CD4-positive, alpha-beta T cell treated with Interleukin-10 for 1 hour (primary cell): Measurements from ENCODE around the gene CERS5.

ENCODE experiments used
- DNase-seq: peaks from one replicate; pipeline ENCODE4 v3.0.0-alpha.2; 2020

The CERS5 gene, protein sequence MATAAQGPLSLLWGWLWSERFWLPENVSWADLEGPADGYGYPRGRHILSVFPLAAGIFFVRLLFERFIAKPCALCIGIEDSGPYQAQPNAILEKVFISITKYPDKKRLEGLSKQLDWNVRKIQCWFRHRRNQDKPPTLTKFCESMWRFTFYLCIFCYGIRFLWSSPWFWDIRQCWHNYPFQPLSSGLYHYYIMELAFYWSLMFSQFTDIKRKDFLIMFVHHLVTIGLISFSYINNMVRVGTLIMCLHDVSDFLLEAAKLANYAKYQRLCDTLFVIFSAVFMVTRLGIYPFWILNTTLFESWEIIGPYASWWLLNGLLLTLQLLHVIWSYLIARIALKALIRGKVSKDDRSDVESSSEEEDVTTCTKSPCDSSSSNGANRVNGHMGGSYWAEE

DNA sequence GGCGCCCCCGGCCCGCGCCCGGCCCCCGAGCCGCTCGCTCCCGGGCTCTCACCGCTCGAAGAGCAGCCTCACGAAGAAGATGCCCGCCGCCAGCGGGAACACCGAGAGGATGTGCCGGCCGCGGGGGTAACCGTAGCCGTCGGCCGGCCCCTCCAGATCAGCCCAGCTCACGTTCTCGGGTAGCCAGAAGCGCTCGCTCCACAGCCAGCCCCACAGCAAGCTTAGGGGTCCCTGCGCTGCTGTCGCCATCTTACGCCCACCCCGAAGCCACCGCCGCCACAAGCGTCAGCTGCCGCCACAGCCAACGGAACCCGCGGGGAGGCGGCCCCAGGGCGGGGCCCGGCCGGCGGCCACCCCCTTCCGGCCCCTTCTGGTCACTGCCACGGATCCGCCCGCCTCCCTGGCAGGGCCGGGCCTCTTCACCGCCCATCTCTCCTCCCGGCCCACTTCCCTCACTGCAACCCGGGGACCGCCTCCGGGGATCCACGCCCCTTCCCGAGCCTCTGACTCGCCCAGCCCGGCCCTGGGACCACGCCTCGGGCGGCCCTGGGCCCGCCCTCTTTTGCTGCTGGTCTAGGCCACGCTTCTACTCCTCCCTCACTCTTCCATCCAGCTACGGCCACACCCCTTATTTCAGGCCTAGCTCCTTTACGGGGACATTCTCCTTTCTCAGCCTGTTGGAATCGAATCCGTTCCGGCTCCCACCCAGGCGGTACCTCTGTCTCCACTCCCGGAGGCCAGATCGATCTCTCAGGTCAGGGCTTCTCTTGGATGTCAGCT is at the start of gene CERS5:
CERS5 (minus strand) TSS at position 321 of the 780 bp plus-strand sequence; CDS start at position 249, 72 bp downstream.
- DNase-seq: peak; percentile 98

DNA sequence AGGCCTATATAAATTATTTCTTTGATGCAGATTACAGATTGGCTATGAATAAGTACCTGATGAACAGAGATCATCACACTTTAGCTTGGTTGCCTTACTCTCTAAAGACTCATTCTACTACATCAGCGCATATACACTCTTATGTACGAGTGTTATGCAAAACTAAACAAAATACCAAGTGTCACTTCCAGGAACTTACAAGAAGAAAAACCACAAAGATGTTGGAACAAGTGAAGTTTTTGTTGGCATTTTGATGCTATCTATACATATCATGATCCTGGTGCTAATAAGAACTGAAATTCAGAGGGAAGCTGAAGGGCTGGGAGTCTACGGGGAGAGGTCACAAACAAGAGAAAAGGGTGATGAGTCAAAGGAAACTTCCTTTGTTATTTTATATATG is 47.9 kb upstream of the CERS5 start:
- no peak for DNase-seq

DNA sequence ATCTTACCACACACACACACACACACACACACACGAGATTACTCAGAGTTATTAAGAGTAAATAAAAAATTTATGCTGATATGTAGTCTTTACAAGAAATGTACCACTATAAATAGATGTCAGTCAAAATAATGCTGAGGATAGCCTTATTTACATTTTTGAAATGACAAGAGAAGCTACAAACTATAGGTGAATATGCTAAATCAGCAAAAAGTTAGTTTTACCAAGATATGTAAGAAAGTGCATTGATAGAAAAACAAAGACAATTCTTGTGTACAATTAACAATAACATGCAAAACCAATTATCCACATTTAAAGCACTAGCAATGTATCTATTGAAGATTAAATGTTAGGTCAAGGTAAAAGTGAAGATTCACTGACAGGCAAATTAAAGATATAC is 46.8 kb upstream of the CERS5 start:
- no peak for DNase-seq

DNA sequence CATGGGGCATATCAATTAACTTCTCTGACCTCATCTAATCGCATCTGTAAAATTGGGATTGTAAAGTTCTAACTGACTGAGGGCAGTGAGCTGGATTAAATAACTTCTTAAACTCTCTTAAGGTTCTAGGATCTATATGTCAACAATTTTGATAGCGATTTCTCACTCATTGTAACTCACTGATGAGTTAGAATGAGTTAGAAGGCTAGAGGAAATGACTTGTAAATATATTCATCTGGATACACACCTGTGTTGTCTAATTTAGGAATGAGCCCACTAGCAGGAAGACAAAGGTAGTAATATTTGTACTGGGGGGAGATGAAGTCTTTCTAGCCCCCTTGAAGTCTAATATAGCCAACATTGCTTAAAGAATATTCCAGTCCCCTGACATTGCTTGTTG is 46.3 kb upstream of the CERS5 start:
- no peak for DNase-seq

DNA sequence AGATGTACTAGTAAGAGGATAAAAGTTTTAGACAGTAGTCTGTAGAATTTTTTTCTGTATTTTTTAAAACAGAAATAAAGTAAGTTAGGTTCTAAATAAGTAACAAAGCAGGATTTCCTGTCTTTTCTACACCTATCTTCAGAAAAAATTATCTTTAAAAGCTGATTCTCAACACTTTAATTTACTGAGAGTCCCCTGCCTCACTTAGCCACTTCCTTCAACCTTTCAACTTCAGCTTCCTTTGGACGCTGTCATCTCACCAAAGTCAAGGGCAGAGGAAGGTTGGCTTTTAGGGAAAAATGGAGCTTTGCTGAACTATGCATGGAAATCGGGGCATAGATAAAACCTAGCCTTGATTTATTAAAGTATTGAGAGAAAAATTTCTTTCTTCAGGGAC is 44.9 kb upstream of the CERS5 start:
- no peak for DNase-seq

DNA sequence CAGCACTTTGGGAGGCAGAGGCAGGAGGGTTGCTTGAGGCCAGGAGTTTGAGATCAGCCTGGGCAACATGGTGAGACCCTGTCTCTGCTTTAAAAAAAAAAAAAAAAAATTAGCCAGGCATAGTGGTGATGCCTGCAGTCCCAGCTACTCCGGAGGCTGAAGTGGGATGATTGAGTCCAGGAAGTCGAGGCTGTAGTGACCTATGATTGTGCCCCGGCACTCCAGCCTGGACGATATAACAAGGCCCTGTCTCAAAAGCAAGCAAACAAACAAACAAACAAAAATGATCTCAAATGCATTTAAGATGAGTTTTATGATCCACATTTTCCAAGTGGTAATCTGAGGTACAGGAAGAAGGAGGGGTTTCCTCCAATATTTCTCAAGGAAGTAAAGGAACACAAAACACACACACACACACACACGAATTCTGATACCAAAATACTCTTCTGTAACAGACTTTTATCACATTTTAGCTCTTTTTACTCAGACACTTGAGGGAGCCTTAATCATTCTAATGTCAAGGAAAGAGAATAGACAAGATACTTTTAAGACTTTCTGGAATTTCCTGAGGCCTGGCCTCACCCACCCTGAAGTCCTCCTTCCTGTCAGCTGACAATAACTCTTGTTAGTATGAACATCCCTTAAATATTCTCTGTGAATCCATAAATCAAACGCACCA is 44.4 kb upstream of the CERS5 start:
- DNase-seq: no peak

DNA sequence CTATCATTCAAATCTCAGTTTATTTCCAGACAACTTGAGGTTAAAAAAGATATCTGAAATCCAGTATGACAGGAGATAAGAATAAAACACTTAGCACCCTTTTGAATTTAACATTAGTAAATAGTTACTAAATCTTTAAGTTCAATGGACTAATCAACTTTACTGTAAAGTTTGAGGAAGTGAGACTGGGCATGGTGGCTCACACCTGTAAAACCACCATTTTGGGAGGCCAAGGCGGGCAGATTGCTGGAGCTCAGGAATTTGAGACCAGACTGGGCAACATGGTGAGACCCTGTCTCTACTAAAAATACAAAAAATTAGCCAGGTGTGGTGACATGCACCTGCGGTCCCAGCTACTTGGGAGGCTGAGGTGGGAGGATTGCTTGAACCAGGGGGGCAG is 40.3 kb upstream of the CERS5 start:
- DNase-seq: no peak

DNA sequence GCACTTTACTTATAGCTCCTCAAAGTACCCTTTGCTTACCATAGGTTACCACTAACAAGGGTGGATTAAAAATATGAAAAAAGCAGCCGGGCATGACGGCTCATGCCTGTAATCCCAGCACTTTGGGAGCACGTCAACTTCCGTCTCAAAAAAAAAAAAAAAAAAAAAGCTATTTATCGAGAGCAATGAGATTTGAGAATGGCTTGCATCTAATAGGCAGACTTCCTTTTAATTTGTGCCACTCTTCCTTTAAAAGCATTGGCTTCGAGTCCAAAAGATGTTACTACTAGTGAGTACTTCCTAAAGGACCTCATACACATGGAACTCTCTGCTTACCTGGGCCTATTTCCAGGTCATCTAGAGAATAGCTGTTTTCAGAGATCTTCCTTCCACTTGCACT is 38.5 kb upstream of the CERS5 start:
- no peak for DNase-seq

DNA sequence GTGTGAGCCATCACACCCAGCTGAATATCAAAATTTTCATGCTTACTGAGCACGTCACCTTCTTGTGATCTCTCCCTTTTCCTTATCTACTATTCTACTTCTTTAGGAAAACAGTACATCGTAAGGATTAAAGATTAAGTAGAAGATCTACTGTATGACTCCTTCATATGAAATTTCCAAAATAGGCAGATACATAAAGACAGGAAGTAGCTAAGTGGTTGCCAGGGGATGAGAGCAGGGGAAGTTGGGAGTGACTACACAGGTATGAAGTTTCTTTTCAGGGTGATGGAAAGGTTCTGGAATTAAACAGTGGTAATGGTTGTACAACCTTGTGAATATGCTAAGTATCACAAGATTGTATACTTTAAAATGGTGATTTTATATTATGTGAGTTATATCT is 36.5 kb upstream of the CERS5 start:
- no peak for DNase-seq

DNA sequence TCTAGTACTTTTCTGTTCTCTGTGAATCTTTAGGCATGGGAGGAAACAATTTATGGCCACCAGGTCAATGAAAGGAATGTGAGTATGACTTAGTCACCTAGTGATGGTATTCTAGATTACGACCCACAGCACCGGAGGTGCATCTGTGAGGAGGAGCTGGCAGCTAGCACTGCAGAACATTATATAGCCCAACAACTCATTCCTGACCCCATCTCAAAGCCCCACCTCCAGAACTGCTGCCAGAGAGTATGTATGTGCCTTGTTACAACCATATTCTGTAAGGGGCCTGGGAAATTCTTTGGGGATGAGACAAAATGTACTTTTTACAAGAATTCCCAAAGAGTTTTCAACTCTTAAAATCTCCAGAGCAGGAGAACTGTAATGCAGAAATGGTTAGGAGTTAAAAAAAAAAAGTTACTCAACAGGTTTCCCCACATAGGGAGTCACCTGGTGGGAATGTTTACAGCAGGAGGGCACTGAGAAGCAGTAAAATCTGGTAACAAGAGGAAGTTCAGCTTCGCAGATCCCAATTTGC is 34.9 kb upstream of the CERS5 start:
- no peak for DNase-seq

DNA sequence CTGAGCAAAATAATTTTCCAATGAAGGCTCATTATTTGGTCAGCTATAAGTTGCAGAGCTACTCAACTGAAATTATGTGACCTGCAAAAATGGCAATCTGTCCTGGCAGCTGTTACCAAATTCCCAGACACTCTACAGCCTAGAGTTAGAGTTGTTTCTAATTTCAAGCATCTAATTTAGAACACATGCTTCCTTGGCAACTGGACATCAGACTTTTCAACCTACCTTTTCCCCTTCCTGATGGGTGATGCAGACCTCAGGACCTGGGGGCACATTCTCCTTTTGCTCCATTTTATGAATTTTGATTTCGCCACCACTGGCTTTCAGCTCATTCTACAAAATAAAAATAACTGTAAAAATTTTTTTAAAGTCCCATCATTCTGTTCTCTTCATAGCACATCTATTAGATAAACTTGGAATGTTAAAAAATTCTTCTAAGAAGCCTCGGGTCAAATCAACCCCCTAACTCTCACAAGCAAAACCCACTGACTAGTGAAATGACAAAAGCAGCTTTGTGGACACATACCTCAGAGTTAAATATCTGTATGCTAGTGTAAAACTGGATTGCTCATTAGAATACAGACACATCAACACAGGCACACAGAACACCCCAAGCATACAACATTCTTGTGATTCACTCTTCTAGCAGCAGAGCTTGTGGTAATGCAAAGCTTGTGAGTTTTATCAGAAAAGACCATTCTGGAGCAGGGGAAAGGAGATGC is 33.5 kb upstream of the CERS5 start:
- no peak for DNase-seq

DNA sequence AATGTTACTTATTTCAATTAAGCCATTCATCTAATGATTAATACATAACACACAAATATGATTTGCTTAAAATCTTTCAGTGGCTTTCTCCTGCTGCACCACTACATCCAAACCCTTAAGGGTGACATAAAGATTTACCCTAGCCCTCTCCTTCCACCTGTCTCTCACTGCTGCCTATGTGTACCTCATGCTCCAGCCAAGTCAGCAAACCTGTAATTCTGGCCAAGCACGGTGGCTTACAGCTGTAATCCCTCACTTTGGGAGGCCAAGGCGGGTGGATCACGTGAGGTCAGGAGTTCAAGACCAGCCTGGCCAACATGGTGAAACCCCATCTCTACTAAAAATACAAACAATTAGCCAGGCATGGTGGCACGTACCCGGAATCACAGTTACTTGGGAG is 31.7 kb upstream of the CERS5 start:
- no peak for DNase-seq

DNA sequence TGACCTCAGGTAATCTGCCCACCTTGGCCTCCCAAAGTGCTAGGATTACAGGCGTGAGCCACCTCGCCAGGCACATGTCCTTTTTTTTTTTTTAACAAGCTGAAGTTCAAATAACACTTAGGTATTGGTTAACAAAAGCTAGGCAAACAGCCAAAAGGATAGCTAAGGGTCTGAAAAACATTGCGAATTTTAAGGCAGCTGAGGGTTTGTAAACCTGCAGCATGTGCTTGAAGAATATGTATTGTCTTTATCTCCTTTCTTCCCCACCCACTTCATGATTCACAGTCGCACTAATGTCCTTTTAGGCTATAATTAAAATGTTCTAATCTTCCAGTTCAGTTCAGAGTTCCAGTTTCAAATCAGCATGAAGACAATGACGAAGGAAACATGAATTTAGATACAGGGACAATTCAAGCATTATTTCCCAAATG is 30.1 kb upstream of the CERS5 start:
- no peak for DNase-seq

DNA sequence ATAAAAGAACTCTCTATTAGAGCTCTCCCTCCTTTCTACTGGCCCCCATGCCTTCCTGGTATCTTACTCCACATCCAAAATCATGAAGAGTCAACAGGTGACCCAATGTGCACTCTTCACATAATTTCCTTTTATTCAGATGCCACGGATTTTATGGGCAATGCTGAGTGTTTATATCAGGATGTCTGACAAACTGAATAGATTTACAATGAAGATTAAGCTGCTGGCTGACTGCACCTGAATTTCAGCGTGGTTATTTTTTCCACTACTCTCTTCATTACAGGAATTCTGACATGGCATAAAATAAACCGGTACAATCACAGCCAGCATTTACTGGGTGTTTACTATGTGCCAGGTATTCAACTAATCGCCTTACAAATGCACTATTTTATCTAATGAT is 29.4 kb upstream of the CERS5 start:
- DNase-seq: no peak

DNA sequence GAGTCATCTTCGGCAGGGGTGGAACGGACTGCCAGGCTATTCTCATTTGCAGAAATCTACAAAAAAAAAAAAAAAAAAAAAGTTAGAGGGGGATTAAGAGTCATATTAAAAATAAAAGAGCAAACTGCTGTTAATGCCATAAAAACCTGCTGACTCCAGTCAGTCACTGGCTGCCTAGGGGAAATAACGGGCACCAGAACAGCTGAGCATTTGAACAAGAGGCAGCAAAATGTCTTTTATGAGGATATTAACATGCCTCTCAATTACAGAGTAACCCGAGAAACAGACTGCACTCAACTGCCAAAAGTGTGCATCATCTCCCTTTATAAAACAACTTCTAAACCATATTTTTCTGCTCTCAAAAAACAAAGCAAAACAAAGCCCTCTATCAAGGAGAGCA is 28.7 kb upstream of the CERS5 start:
- no peak for DNase-seq

DNA sequence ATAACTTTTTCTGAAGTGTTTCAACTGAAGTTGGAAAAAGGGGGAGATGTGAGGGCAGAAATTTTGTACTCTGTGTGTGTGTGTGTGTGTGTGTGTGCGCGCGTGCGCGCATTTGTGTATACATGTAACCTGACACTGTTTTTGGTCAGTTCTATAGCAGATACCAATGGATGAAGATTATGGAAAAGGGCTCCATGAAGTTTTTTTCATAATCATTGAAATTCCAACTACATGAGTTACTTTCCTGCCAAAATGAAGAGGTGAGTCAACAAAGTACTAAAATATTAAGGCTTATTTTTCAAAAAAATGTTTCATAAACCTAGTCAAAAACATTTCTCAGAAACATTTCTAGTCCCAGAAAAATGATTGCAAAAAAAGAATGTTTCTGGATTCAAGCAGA is 25.7 kb upstream of the CERS5 start:
- no peak for DNase-seq

DNA sequence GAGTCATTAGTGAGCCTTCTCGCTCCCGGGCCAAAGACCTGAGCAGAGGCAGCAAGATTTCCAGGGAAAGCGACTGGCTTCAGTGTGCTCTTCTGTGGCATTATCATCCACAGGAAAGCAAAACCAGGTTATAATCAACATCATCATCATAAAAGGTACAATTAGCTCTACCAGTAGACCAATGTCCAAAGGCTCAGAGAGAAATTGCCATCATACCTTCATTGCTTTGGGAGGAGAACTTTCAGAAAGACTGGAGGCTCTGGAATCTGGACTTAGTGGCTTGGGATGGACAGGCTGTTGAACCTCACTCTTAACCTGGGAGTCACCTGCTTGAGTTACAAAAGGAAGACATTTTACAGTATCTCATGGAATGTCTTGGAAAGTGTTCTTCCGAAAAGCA is 25.1 kb upstream of the CERS5 start:
- no peak for DNase-seq

DNA sequence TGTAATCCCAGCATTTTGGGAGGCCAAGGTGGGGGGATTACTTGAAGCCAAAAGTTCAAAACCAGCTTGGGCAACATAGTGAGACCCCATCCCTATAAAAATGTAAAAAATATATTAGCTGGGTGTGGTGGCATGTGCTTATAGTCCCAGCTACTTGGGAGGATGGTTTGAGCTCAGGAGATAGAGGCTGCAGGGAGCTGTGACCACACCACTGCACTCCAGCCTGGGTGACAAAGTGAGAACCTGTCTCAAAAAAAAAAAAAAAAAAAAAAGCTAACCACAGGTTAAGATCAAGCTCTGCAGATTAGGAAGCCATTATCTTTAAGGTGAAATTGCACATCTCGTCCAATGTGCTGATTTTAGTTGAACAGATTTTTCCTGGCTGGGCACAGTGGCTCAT is 23.7 kb upstream of the CERS5 start:
- no peak for DNase-seq

DNA sequence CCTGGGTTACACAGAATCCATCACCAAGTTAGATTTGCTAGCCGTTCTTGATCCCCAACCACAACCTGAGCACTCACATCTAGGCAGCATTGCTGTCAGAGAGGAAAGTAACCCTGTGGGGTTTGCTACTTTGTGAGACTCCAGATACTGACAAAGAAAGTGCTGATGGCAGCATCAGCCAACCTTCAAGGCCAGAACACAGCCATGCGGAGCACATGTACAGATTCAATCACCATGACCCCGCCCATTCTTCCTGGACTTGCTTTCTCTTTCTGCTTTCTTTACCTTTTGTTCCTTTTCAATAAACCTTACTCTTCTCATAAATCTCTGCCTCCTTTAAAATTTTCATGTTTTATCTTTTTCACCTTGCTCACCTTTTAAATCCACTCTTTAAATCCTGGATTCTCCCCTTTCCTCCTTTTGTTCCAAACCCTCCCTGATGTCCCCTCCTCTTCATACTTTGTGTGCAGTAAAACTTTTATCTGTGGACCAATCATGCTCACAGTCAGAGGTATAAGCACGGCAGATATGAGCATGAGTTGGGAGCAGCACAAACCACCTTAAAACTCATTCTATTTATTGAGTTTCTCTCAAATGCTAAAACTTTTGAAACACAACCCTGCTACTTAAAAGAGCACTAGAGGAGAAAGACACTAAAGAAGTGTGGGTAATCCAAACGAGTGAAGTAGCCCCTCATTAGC is 21.9 kb upstream of the CERS5 start:
- peak; percentile 35 for DNase-seq

DNA sequence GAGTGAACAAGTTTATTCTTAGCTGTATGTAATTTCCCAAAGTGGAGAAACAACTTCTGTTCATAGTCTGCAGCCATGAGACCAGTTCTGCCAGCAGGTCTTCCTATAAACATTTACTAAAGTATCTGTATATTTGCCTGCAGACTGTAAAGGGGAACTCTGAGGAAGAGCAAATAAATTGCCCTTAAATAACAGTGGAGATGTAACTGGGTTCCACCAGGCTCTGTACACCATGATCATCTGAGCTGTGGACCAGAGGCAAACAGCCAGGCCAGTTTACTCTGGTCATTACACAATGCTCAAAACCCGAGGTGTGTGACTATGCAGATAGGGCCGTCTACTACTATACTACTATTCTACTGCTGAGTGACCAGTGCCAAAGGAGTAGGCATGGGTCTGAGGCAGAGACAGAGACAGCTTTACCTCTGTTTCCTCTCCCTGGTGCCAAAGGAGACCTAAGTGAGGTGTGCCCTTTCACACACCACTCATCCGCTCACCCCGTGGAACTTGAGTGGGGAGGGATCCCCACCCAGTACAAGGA is 21.1 kb upstream of the CERS5 start:
- no peak for DNase-seq

DNA sequence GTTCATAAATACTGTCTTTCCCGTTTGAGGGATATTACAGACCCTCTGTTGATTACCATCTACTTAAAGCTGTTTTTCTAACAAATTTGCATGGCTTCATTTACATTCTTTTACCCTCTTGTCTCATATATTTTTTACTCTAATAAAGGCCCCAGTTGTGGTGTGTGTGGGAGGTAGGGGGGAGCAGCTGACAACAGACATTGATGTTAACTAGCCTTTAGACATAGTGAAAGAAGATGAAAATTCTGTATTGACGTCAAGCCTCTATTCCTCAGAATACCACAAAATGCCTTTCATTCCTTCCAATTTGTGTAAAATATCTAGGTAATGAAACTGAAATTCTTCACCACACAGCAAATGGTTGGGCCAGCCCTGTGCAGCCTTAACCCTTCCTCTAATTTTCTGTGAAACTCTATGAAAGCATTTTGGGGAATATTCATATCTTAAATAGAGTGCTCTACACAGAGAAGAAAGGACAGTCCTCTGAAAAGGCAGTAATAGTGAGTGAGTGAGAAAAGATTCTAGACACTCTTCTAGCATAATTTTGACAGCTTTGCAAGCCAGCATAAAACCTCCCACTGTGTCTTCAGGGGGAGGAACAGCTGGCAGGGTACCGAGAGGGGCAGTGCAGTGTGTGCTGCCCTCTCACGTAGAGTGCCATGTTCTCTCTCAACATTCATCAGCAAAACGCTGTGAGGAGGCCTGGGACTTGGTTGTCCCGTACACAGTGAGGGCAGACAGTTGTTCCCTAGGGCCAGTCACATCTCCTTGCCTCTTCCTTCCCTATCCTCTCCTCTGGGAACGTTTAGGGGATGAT is 20.1 kb upstream of the CERS5 start:
- DNase-seq: no peak
